Muscle of arm (tissue), 12 donors: Measurements from ENCODE around the gene OR52A1. TPM values are rescaled to one million over a fixed set of nuclear protein-coding genes. Genes with fewer than 3 reads are reported as not detected.

ENCODE experiments used
- DNase-seq: peaks from one replicate; pipeline ENCODE4 v3.0.0-alpha.2; 2013
- polyA plus RNA-seq, 12 donors: library from polyadenylated mRNA; unstranded; fragments of 120-200 nt; gene quantifications; one replicate each; pipeline ENCODE4 v1.2.1, GENCODE V29; 2013; ENCODE audit not compliant: insufficient read length in 12 of 12

The OR52A1 gene
- polyA plus RNA-seq, 12 donors: 0.01 to 0.03 (median 0.02) TPM; not detected in 6

GRCh38 chr11:5136261-5136660 lies 18.3 kb downstream of the OR52A1 start:
- no peak for DNase-seq

DNA sequence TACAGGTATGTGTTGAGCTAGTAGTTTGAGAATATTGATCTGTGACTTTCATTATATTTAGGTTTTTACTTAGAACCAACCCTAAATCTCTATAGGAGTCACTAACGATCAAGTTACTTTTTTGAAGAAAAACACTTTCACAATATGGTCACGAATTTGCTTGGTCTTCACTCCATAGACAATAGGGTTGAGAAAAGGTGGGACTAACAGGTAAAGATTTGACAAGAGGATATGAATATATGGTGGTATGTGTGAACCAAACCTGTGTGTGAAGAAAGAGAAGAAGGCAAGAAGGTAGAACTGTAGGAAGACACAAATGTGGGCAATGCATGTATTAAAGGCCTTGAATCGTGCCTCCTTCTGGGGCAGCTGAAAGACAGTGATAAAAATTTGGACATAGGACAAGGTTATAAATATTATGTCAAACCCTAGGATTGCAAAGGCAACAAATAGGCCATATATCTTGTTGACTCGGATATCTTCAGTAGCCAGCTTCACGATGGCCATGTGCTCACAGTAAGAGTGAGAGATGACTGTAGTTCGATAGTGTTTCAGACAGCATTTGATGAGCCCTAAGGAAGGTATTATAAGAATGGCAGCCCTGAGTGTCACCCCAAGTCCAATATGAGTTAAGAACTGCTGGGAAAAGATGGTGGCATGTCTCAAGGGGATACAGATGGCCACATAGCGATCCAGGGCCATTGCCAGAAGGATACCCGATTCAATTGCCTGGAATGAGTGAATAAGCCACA lies 22.8 kb downstream of the OR52A1 start:
- DNase-seq: no peak

DNA sequence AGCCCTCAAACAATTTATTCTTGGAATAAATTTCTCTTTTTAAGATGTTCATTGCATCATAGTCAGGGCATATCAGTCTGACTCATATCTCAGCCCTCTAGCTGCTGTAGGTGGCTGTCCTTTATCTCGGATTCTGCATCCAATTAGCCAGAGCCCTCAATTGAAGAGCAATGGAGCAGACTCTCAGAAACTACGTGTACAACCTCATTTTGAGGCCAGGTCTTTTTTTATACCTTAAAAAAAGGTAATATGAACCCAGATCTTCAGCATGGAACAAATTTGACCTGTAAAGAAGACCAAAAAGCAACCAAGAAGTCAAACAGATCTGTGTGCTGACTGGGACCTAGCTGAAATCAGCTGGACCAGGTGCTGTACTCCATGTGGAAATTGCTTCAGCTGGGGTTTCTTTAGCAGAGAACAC lies 25.1 kb downstream of the OR52A1 start:
- no peak for DNase-seq

- DNase-seq: no peak
These were observed 29.5 kb downstream of the OR52A1 start for GRCh38 chr11:5124891-5125620.

DNA sequence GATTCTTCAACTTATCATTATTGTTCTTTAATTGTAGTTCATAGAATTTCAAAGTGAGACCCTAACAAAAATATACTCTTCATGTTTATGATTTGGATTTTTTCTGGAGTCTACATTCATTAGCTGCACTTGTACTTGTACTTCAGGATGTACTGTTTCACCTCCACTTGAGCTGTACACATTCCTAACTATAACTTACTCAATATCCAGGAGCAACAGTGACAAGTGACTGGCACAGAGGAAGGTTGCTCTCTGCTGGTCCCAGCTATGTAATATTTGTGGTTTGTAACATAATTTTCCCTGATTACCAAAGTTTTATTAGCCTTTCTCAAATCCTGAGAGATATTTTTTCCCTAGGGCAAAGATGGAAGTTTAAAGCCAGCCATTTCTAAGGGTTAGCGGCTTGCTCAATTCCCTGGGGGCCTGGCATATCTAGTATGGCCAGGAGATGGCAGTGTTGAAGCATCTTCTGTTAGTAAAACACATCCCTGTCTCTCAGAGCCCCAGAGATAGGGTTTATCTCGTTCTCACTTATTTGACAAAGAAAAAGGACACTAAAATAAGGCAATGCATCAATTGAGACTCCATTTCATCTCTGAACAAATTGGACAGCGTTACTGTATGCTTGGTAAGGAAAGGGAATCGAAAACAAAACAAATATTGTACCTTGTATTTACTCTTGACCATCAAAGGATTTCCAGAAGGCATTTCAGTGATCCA lies 30.6 kb downstream of the OR52A1 start:
- DNase-seq: peak; percentile 21

GRCh38 chr11:5118893-5119292 lies 35.7 kb downstream of the OR52A1 start:
- no peak for DNase-seq

DNA sequence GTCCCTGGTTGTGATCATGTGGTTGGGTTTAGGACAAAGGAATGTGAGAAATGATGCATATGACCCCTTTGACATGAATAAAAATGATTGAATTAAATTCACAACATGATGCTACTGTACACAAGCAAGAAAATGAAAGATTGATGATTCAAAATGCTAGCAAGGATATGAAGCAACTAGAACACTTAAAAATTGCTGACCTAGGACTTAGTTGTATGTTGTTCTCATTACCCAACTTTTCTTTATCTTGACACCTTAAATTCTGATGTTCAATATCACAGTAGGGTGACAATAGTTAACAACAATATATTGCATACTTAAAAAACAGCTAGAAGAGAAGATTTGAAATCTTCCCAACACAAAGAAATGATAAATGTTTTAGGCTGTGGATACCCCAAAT lies 37.0 kb downstream of the OR52A1 start:
- no peak for DNase-seq

- no peak for DNase-seq
These were observed 39.2 kb downstream of the OR52A1 start for GRCh38 chr11:5115339-5115738.

DNA sequence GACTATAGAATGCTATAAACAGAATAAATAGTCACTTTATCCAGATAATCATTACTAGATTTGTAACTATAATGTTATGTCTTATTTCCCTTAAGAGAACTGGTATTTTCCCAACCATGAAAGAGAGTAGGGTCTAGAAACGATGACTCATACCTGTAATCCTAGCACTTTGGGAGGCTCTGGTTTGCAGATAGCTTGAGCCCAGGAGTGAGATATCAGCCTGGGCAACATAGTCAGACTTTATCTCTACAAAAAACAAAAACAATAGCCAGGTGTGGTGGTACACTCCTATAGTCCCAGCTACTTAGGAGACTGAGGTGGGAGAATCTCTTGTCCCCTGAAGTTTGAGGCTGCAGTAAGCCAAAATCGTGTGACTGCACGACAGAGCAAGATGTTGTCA lies 47.3 kb downstream of the OR52A1 start:
- DNase-seq: no peak

- DNase-seq: no peak
These were observed 51.5 kb downstream of the OR52A1 start for GRCh38 chr11:5103066-5103465.

DNA sequence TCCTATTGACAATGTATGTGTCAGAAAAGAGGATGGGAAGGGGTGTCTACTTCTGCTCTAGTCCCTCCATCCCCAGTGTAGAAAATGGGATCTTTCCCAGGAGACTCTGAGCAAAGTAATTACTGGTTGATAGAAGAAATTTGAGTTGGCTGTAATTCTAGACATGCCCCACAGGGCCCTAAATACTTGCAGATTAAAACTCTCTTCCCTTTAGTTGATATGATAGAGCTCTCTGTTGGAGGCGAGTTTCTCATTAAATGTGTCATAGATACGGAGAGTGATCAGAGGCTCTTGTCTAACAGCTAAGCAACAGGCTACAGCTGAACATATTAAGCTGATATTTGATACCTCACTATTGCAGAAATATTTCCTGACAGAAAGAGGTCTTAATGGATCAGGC lies 52.3 kb downstream of the OR52A1 start:
- no peak for DNase-seq

DNA sequence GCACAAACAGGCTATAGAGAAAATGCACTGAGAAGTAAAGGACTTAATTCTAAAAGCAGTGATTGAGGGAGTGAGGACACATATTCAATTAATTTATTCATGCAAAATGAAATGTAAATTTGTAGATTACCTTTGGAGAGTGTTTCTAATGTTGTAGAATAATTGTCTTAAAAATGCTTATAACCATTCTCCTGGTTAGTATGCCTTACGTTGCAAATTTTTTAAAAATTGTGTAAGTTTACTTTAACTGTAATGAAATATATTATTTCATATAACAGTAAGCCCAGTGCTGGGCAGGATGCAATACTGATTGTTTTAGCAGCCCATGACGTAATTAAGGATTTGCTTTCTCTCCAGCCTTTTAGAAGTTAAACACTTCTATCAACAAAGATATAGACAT lies 58.5 kb downstream of the OR52A1 start:
- DNase-seq: no peak

Other genes starting within 250 kb of the OR52A1 start
- not detected for gene OR51G2, start 235.4 kb downstream of the OR52A1 start, polyA plus RNA-seq
- gene OR51G1, start 230.4 kb downstream of the OR52A1 start, polyA plus RNA-seq: not detected
- gene OR51A4, start 207.2 kb downstream of the OR52A1 start, polyA plus RNA-seq: not detected
- not detected for gene OR51A2, start 199.0 kb downstream of the OR52A1 start, polyA plus RNA-seq
- under 1 TPM in 2 of 12 donors, not detected in 10; 0.03 TPM for gene OR51L1, start 159.9 kb downstream of the OR52A1 start, polyA plus RNA-seq
- not detected for gene OR52J3, start 108.2 kb downstream of the OR52A1 start, polyA plus RNA-seq
- gene OR52E2, start 95.1 kb downstream of the OR52A1 start, polyA plus RNA-seq: not detected
- not detected for gene OR52E1, start 85.2 kb downstream of the OR52A1 start, polyA plus RNA-seq
- gene OR52A5, start 16.4 kb downstream of the OR52A1 start, polyA plus RNA-seq: not detected
- gene OR51V1, start 45.9 kb upstream of the OR52A1 start, polyA plus RNA-seq: not detected
- gene HBB, start 72.3 kb upstream of the OR52A1 start, polyA plus RNA-seq: 1,000 to 10,000 TPM in 2 of 12 donors, 100 to 1,000 TPM in 9, not detected in 1; 100 to 1,375 (median 373) TPM
- under 1 TPM in 7 of 12 donors, not detected in 5; 0.25 to 0.80 (median 0.38) TPM for gene HBD, start 79.7 kb upstream of the OR52A1 start, polyA plus RNA-seq
- 1,000 to 10,000 TPM in 2 of 12 donors, 100 to 1,000 TPM in 3, 10 to 100 TPM in 2, 1 to 10 TPM in 4, not detected in 1; 4.2 to 8,722 (median 70.4) TPM for gene HBG1, start 95.1 kb upstream of the OR52A1 start, polyA plus RNA-seq
- gene HBG2, start 100.0 kb upstream of the OR52A1 start, polyA plus RNA-seq: over 10,000 TPM in 2 of 12 donors, 1,000 to 10,000 TPM in 9, 100 to 1,000 TPM in 1; 964 to 18,217 (median 4,493) TPM
- 10 to 100 TPM in 7 of 12 donors, 1 to 10 TPM in 4, not detected in 1; 1.4 to 85.4 (median 19.9) TPM for gene HBE1, start 115.2 kb upstream of the OR52A1 start, polyA plus RNA-seq
- under 1 TPM in 1 of 12 donors, not detected in 11; 0.33 TPM for gene OR51B4, start 147.2 kb upstream of the OR52A1 start, polyA plus RNA-seq
- gene OR51B2, start 169.5 kb upstream of the OR52A1 start, polyA plus RNA-seq: not detected
- under 1 TPM in 6 of 12 donors, not detected in 6; 0.14 to 0.37 (median 0.19) TPM for gene OR51B5, start 188.8 kb upstream of the OR52A1 start, polyA plus RNA-seq
- gene OR51B6, start 196.8 kb upstream of the OR52A1 start, polyA plus RNA-seq: not detected
- not detected for gene OR51M1, start 229.1 kb upstream of the OR52A1 start, polyA plus RNA-seq